GM18519 (cell line): ENCODE results near the gene MSANTD2.
A peak's percentile ranks its signal among the peaks of the same experiment; 100 is the strongest.

Experiments used
- ATAC-seq: cut with Tn5 transposase; IDR thresholded peaks from one replicate; pipeline ENCODE4 v1.9.1; 2021; ENCODE audit warnings: mild to moderate bottlenecking, moderate library complexity; ENCODE audit not compliant: unreplicated experiment, low FRiP score

MSANTD2 gene

DNA sequence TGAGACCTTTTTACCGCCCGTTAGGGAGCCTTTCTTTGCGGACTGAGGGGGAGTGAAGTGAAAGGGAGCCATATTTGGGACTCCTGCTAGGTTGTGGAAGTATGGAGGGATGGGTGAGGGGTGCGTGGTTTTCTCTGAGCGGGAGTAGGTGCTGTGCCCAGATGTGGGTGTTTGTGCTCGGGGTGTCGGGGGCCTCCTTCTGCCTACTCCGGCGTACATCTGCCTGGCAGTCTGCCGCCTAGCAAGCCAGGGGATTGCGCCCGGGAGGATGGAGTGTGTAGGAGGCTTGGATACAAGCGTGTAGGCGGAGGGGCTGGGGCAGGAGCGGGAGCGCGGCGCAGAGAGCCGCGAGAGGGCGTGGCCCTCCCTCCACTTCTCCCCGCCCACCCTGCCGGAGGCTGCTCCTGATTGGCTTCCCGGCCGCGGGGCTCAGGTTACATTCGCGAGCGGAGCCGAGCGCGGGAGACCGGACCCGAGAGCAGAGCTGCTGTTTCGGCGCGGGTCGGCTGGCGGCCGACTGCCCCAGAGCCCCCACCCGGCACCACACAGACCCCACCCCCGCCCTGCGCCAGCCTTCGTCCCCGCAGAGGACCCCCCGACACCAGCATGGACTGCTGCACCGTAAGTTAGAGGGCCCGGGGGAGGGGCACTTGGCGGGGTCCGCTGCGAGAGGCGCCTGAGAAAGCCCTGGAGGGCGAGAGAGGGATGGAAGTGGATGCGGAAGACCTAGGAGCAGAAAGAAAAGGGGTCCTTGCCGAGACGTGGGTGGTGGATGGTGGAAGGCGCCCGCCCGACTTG is 60.5 kb downstream of the MSANTD2 start, which contains the start of gene NRGN:
NRGN (plus strand) TSS at position 464 of the 798 bp plus-strand sequence; CDS start at position 607, 143 bp downstream.
- peak; percentile 94 for ATAC-seq

DNA sequence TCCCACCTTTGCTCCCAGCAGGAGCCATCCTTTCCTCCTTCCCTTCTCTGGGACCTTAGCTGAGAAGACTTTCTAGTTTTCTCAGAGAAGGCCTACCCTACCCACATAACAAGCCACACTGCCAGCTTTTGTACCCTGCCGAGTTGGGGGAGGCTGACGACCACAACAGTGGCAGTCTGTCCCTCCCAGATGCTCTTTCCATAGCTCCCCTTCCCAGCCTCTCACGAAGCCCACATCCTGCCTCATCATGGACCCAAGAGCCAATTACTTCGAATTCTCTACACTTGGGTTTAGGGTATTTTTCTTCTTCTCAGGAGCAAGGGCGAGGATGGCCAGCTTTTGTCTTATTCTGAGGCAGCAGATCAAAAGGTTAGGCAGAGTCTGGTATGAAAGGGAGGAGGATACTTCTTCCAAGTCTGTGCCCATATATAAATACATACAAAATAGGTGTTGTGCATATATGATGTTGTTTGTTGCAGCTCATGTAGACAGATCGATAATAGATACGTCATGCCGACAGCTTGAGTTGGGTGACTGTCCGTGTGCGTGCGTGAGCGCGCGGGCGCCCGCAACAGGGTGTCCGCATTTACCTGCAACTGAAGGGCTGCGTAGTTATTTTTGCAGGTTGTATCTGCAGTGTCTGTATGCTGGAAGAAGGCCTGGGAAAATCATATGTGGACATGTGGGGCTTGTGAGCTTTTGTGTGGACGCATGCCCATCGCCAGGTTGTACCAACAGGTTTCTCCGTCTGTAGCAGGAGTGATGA is 61.3 kb downstream of the MSANTD2 start:
- ATAC-seq: no peak

DNA sequence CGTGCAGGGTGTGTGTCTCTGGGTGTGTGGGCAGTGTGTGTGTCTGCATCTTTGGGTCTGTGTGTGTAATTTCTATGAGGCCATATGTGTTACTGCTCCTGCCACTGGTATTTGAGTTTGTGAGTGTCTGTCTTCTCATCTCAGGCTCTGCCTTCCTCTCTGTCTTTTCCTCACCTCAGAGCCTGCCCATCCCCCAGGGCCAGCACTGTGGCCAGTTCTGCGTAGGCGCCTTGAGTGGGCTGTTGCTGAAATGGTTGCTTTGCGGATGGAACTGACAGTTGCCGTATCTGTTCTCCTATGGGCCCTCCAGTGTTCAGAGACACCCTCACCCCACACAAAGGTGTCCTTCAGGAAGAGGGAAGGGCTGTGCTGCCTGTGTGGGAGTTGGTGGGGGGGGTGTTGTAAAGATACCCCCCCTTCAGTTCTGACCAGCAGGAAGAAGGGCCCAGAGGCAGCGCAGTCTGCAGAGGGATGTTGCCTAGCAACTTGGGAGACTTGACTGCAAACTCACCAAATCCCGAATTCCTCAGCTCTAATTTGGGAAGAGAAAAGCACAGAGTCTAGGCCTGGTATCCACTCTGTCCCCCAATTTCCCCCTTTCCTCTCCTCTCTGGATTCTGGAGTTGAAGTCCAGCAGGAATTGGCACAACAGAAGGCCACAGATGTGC is 62.4 kb downstream of the MSANTD2 start:
- ATAC-seq: no peak

DNA sequence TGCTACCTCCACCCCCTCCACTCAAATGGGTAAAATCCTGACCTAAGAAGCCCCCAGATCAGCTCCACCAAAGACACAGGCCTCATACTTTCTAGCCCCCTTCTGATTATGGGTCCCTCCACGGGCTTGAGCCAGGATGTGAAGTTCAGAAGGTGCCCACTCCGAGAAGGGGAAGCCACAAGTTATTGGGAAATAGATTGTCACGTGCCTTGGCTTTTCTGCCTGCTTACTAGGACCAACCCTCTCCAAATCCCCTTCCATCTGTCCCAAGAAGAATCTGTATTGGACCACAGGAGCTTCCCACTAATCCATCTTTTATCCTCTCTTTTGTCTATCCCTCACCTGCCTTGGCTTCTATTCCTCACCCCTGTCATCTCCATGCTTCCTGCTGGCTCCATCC is 63.5 kb downstream of the MSANTD2 start:
- ATAC-seq: no peak

DNA sequence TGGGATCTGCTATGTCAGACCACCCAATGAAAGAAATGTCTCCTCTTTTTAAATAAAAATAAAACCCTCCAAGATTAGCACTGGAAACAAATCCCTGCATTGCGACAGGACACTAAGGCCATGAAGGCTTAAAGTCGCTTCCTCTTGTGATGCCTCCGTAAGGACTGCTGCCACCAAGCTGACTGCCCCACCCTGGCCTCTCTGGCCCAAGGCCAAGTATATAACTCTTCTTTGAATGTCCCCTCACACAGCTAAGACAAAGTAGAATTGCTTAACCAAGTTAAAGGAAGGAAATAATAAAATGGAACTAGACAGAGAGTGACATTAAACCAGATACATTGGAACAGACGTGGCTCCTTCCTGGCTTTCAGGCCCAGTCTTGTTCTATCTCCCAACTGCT is 68.0 kb downstream of the MSANTD2 start:
- no peak for ATAC-seq

DNA sequence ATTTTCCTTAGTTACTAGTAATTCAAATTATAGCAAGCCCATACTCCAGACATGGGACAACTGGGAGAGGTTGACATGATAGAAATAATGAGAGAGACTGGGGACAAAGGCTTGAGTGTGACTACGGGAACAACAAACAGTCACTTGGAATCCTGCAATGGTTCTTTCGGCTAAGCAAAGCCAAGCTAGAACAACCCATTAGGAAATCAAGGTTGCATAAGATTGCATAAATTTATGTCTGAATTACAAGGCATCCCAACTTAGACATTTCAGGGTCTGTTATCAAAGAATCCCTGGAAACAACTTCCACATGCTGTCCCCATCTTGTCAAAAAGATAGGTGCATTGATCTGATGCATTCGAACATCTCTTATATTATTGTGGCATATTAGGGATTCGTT is 70.6 kb downstream of the MSANTD2 start:
- no peak for ATAC-seq

DNA sequence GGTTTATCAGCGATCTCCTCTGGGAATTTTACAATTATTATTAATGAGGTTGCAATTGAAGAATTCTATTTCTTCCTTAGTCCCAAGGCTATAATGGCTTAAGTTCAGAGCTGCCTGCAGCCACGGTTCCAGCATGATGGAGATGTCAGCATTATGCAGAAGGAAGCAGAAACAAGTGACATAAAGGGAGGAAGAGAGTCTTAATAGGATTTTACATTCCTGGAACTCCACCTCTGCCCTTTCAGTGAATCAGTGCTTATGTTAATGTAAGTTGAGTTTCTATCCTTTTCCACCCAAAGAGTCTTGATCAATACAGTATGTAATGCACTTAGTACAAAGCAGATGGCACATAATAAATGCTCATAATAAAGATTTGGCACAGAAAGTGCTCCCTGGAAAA is 72.1 kb downstream of the MSANTD2 start:
- ATAC-seq: no peak

DNA sequence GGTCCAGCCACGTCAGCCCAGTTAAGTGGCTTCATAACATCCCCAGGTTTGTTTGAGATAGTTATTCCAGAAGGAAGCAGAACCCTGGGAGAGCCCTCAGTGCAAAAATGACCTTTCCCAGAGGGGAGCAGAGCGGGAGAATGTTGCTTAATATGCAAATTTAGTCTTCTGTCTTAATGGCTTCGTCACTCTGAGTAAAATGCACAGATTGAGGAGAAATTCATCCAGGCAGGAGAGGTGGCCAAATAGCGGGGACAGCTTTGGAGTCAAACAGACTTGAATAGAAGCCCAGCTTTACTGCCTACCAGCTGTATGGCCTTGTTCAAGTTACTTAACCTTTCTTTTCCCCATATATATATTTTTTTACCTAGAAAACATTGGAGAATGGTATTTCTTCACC is 72.7 kb downstream of the MSANTD2 start:
- ATAC-seq: no peak

DNA sequence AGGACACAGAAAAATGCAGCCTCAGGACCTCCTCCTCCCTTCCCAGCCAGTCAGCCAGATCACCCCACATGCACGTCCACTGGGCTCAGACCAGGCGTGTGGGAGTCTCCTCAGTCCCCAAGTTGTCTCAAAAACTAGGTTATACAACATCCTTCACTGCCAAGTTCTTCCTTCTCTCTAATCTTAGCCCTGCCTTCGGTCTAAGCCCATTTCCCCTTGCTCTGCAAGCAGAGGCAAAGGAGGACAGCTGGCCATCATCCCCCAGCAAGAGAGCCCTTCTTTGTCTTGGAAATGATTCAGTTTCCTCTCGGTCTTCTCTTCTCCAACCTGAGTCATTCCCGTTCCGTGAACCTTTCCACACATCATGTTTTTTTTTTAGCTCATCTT is 74.5 kb downstream of the MSANTD2 start:
- no peak for ATAC-seq

DNA sequence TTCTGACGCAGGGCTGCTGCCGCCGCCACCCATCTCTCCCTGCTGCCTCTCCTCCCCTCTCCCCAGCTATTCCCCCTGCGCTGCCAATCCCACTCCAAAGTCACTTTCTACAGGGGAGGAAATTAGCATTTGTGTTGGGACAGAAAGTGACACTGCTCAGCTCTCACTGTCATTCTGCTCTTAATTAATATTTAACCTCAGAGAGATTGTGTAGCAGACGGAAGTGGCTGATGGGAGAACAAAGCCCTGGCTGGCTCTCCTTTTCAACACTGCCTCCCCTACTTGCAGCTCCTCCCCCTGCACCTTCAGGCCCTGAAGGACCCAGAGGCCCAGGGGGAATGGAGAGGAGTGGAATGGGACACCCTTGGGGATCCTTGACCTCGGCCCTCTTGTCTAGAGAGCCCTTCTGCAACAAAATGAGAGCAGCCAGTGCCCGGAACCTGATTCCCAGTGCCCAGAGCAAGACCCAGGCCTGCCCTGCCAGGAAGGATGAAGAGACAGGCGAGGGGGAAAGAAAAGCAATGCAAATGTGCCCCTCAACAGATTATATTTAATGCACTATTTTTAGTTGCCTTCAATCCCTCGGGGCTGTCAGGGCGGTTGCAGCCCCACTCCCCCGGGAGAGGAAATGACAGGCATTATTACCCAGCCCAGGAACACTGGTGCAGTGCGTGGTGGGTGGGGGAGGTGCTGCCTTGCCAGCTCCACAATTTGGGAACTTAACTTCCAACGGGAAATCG is 75.1 kb downstream of the MSANTD2 start:
- ATAC-seq: no peak

DNA sequence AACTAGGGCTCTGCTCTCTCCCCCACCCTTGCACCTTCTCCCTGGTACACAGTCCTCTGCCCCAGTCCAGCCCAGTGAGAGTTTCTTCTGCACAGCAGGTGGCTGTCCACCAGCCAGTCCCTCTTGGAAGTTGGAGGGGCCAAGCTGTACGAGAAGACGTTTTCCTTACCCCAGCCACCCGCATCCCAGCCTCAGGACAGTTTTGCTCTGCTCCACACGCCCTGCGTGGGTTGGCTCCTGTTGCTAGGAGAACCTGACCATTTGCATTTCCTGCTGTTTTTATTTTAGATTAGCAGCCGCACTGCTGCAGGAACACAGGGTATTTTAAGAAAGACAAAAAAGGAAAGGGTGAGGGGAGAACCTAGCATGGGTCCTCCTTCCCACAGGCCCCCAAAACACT is 78.0 kb downstream of the MSANTD2 start:
- no peak for ATAC-seq

DNA sequence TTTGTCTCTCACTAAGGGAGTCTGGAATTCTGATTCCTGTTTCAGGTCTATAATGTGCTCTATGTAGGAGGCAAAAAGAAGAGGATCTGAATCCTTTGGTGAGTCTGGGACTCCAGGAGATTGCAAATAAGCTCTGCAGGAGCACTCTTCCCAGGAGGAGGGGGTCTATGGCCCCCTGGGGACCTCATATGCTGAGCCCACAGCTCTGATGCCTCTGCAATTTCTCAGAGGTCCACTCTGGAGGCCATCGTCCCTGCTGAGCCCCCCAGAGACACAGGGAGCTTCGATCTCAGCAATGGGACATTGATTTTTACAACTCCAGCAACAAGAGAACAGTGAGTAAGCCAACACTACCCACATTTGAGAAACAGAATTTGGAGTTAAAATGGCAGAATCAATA is 80.7 kb downstream of the MSANTD2 start:
- ATAC-seq: no peak

DNA sequence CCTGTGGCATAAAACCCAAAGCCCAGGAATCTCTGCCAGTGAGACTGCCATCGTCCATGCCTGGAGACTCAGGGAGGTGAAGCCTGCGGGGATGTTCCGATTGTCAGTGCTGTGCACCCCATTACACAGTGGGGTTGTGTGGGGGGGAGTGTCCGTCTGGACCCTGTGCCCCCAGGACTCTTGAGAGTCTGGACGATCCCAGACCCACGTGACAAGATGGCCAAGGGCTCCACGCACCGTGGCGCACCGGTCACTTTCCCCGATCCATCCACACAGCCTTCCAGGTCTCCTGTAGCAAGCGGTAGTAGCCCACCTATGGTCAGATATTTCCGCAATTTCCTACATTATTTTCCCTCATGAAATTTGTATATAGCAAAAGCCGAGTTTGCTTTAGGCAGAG is 81.4 kb downstream of the MSANTD2 start:
- no peak for ATAC-seq

DNA sequence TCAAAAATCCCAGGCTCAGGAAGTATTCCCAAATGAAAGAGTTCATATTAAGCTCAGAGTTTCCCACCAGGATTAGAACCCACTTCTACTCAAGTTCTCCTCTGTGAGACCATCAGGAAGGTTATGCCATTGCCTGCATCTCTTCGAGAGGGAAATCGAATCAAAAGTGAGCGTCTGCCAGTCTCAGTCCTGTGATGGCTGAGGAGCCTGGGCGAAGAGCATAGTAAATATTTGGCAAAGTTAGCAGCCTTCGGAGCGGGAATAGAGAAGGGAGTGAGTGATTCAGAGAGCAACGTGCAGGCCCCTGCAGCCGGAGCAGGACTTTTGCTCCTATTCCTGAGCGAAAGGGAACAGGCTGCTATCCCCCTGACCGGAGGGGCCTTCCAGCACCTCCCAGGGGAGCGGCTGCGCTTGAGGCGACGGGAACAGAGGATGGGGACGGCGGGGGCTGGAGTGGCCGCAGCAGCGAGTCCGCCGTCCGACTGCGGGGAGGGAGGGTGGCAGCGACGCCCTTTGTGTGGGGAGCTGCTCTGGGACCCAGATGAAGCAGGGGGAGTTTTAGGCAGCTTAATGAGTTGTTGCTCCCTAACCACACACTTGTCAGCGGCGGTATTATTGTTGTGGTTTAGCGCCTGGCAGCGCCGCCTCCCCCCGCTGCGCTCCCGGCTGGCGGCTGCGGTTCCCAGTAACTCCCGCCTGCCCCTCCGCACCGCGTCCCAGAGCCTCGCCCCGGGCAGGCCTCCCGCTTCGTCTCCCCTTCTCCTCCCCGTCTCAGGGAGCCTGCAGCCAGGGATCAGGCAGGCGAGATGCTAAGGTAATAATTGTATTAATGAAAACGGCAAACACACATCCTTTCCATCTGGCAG is 82.2 kb downstream of the MSANTD2 start:
- ATAC-seq: no peak

DNA sequence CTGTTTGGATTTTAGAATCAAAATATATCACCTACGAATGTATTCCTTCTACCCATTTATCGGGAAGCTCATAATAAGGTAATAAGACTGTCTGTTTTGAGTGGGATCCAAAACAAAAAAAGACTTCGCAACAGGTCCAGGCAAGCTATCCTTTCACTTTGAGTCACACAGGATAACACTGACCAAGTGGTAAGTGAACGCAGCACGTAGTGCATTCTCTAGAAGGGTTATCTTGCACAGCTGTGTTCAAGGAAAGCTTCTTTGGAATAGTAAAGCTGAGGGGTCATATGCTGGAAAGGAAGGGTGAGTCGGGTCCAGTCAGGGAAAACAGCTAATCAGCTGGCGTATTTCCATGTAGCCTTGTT is 82.8 kb downstream of the MSANTD2 start:
- no peak for ATAC-seq

DNA sequence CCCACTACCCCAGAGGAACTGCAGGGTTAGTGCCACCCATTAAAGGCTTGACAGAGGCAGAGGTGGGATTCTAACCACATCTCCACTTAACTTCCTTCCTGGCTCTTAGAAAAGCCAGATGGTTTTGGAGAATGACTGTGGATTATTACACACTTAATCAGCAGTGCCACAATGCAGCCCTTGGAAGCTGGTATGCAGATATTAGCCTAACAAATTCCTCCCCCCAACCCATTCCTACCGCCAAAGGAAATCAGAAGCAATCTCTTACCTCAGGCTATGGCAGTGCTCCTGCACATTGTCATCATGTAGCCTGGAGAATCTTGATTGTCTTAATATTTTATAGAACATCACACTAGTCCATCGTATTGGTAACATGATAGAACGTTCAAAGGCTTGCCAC is 83.6 kb downstream of the MSANTD2 start:
- no peak for ATAC-seq
